ENCODE results near the gene STN1.

Gene STN1

DNA sequence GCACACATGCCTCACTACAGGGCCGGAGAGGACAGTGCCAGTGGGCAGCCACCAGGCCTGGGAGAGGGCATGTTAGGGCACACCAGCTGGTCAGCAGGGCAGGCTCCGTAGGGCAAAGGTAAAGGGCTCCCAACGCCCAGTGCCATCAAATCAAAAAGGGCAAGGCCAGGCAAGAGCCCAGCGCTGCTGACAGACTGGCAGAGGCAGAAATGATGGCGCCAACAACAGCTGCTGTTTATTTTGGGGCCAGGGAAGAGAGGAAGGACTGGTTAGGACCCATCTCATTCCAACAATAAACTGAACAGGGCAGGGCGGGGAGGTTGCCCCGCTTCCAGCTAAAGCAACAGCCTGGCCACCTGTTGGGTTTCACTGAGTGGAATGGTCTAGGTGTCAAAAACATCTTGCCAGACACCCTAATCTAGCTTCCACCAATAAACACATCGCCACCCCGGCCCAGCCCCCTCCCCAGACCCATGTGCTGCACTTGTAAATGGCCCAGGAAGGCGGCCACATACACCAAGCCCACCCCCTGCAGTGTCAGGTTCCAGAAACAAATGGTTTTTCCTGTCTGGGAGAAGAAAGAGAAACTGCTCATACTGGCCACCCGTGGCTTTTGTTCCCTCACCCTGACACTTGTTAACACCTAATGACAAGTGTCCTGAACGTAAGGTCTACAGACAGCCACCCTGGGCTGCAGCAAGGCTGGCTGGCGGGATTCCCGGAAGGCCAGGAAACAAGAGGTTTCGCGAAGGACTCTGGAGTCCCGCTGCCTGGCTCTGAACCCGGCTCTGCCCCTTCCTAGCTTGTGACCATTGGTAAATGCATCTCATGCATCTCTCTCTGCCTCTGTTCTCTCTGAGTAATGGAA lies 77.9 kb downstream of the STN1 start:
- DNase-seq, result no peak

DNA sequence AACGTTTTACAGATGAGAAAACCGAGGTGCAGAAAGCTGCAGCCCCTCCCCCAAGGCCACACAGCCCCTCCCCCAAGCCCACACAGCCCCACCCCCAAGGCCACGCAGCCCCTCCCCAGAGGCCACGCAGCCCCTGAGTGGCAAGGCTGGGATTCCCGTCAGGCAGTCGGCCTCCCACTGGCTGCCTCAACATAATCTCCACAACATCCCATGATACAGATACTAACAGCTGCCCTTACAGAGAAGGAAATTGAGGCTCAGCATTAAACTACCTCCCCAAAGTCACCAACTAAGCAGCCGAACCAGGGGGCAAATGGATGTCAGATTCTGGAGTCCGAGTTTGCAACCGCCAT lies 78.5 kb downstream of the STN1 start:
- DNase-seq, result no peak

- no peak for DNase-seq
Observed at GRCh38 chr10:103838862-103839518, 79.0 kb downstream of the STN1 start.

DNA sequence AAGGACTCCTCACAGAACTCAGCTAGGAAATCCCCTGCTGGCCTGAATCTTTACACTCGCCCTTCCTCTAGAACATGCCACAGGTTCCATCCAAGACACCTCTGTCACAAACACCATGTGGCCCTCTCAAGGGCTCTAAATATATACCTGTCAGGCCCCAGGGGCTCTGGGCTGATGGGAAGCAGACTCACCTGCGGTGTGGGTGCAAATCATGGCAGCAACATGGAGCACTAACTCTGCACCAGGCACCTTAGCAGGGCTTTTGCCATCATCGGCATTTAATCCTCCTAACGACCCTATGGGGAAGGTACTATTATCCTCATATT lies 80.0 kb downstream of the STN1 start:
- DNase-seq, result no peak

- no peak for DNase-seq
Observed at GRCh38 chr10:103837370-103838069, 80.5 kb downstream of the STN1 start.

DNA sequence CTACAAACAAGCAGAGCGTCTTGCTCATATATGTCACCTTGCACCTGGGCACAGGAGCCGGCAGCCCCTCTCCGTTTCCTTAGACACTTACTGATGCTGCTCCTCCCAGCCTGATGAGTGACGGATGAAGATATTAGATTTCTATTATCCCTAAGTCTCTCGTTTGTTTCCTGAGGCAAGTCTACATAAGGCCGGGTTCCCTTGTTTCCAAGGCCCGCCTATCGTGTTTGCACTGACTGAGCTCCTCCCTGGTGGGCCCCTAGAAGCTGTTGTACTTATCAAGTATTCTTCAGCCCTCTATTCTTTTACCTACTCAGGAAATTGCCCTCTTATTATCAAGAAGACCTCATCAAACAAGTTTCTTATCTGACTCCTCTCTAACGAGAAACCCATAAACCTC lies 81.1 kb downstream of the STN1 start:
- DNase-seq, result no peak

DNA sequence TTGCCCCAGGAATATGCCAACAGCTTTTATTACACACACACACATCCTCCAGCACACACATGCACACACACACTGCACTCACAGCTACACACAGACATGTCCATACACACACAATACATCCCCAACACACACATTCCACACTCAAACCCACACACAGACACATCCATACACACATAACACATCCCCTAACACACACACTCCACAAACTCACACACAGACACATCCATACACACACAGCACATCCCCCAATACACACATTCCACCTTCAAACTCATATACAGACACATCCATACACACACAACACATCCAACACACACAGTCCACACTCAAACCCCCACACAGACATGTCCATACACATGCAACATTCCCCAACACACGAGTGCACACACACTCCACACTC lies 81.7 kb downstream of the STN1 start:
- no peak for DNase-seq

- DNase-seq, result no peak
Observed at GRCh38 chr10:103835096-103836050, 82.6 kb downstream of the STN1 start.

DNA sequence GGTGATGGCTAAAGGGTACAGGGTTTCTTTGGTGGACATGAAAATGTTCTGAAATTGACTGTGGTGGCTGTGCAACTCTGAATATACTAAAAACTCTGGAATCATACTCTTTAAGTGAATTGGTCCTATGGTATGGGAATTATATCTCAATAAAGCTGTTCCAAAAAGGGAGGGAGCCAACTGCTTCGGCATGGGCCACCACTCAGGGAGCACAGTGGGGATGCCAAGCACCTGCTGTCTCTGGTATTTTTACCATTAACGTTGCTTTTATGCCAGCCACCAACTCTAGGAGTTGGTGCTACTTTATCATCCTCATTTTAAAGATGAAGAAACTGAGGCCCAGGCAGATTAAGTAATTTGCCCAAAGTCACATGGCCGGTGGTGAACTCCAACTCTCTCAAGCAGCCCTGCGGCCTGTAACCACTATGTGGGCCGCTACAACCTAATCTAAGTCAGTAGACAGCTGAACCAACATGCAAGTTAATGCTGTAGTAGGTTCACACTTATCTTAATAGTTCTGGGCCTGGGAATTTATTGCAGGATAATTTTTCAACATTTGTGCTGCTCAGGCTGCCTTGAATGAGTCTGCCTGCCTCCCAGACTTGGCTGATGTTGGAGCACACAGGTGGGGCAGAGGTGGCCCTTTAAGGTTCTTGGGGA lies 83.4 kb downstream of the STN1 start:
- no peak for DNase-seq

DNA sequence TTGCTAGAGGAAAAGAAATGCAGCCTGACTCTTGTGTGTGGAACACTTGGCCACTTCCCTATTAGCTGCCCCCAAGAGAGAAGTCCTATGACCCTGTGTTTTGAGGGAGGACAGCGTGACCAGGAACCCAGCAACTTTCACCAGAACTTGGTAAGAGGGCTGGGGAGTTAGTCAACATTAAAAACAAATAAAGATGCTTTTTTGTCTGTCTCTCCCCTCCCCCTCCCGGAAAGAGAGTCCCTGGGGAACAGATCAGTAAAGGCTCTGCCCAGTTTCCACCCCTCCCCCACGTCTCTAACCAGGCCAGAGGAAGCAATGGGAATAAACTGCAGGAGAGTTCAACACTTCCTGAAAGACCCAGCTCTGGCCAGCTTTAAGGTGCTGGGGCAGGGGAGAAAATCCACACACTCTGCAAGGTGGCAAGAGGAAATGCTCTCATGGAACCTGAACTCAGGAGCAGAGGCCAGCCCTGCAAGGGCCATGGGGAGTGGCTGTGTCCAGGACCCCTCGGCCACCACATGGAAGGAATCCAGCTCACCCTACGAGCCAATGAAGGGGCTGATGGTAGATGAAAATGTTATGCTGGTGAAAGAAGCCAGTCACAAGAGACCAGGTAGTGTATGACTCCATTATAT lies 84.1 kb downstream of the STN1 start:
- no peak for DNase-seq

GRCh38 chr10:103832806-103833205 lies 85.2 kb downstream of the STN1 start:
- no peak for DNase-seq
